AG09319 (cell line): Measurements from ENCODE around the gene MAGEA10.

Experiments used
- DNase-seq: peaks from one replicate; pipeline ENCODE4 v3.0.0-alpha.2; 2010; ENCODE audit warnings: low read depth; ENCODE audit errors: extremely low read depth
- CTCF ChIP-seq: IDR thresholded peaks from 2 replicates; pipeline ENCODE4 v1.5.1; 2011; ENCODE audit warnings: low read depth, mild to moderate bottlenecking, inconsistent platforms, low read length, moderate library complexity

The MAGEA10 gene

GRCh38 chrX:152155766-152156310 lies 17.5 kb upstream of the MAGEA10 start:
- TF ChIP-seq CTCF: no peak
- DNase-seq: no peak

GRCh38 chrX:152154050-152154449 lies 15.7 kb upstream of the MAGEA10 start:
- no peak for TF ChIP-seq CTCF
- no peak for DNase-seq

- TF ChIP-seq CTCF: no peak
- DNase-seq: no peak
These were observed 12.9 kb upstream of the MAGEA10 start for GRCh38 chrX:152151256-152151655.

- TF ChIP-seq CTCF: no peak
- DNase-seq: no peak
These were observed 11.3 kb upstream of the MAGEA10 start for GRCh38 chrX:152149648-152150047.

GRCh38 chrX:152139589-152139988 lies 1.2 kb upstream of the MAGEA10 start:
- DNase-seq: no peak
- TF ChIP-seq CTCF: no peak

GRCh38 chrX:152137771-152138387 lies 498 bp downstream of the MAGEA10 start:
- no peak for TF ChIP-seq CTCF
- no peak for DNase-seq

- DNase-seq: no peak
- no peak for TF ChIP-seq CTCF
These were observed 2.1 kb downstream of the MAGEA10 start for GRCh38 chrX:152136312-152136711.
